Measurements from ENCODE around the gene SH3BP1.

GRCh38 chr22:37627121-37627520, 12.3 kb upstream of the SH3BP1 start:
- TF ChIP-seq CTCF (IDR thresholded peaks at IDR 0.05; ENCODE audit: poor library complexity, severe bottlenecking) (no peak), EP300 (conservative IDR thresholded peaks at IDR 0.05; ENCODE audit: poor library complexity, severe bottlenecking) (no peak), POLR2AphosphoS5 (IDR thresholded peaks at IDR 0.05) (no peak), EZH2 (IDR thresholded peaks at IDR 0.05; ENCODE audit: borderline replicate concordance, insufficient read depth, low read length, poor library complexity, severe bottlenecking) (no peak), MXI1 (conservative IDR thresholded peaks at IDR 0.05; ENCODE audit: poor library complexity, severe bottlenecking) (no peak), RAD21 (conservative IDR thresholded peaks at IDR 0.05) (no peak), REST (IDR thresholded peaks at IDR 0.05; ENCODE audit: borderline replicate concordance) (no peak), SMC3 (conservative IDR thresholded peaks at IDR 0.05; ENCODE audit: poor library complexity) (no peak)

Data from neural cell (in vitro differentiated cells).